Fibroblast of skin of right biceps (primary cell): Measurements from ENCODE around the gene IL3RA.
"Not testable (repeated sequence)": the region's sequence is repeated elsewhere in the genome, so short reads cannot be mapped to it uniquely, and the experiment has no call there.

Experiments used
- DNase-seq: peaks from one replicate; pipeline ENCODE4 v3.0.0-alpha.2; 2013

The IL3RA gene

GRCh38 chrX:1426321-1426720, 89.7 kb downstream of the IL3RA start:
- DNase-seq = not testable (repeated sequence)

- DNase-seq = no peak
Measured at GRCh38 chrX:1427756-1428155, 91.2 kb downstream of the IL3RA start.

DNA sequence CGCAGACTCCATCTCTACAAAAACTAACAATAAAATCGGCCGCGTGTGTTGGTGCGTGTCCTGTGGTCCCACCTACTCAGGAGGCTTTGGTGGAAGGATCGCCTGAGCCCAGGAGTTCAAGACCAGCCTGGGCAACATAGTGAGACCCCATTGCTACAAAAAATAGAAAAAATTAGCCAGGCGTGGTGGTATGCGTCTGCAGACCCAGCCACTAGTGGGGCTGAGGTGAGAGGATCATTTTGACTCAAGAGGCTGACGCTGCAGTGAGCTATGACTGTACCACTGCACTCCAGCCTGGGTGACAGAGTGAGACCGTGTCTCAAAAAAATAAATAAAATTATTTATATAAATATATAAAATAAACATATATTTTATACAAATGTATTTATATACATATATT, 93.9 kb downstream of the IL3RA start:
- DNase-seq = no peak
